Stimulated activated CD4-positive, alpha-beta T cell treated with anti-CD3 and anti-CD28 coated beads, Interleukin-1b, Interleukin-23, amount 100 ng/mL, for 4 hours (primary cell): ENCODE measurements around the gene OXCT1.
"Not testable (repeated sequence)": the region's sequence is repeated elsewhere in the genome, so short reads cannot be mapped to it uniquely, and the experiment has no call there.

Experiments used
- DNase-seq, 2 donors: peaks; one replicate each; pipeline ENCODE4 v3.0.0-alpha.2; 2020; ENCODE audit warnings: low read depth in 2 of 2

Gene OXCT1

DNA sequence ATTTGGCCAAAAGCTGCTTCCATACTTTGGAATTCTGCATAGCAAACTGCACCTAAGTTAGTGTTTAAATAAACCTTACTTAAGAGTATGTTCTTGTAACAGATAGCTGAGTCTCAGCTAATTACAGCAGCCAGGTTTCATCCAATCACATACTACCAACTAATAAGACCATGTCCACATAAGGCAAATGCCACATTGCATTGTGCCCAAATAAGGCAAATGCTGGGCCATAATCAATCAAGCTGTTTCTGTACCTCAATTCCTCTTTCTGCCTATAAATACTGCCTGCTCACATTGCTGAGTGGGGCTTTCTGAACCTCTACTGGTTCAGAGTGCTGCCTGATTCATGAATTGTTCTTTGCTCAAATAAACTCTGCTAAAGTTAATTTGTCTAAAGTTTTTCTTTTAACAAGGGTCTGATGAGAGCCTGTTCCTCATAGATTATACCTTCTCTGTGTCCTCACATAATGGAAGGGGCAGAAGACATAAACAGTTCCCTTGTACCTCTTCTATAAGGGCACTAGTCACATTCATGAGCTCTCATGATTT is 4.4 kb upstream of the OXCT1 start:
- no peak for DNase-seq

- no peak for DNase-seq
Observed at GRCh38 chr5:41871852-41872251, 1.6 kb upstream of the OXCT1 start.

DNA sequence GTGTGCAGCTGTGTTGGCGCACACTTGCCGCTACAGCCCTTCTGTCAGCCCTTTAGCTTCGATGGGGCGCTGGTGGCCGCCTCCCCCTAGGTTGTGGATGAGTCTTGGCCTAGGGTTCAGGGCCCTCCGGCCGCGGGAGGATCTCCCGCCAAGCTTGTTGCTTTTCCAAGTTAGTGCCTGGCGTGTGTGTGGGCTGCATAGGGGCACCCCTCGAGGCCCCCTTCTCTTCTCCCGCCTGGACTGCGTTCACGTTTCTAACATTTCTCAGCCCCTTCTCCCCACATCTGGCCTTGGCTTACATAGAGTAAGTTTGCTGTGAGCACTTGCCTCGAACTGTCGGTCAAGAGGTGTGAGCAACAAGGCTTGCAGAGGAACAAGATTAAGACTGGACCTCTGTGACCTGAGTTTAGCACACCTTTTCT is 413 bp upstream of the OXCT1 start:
- no peak for DNase-seq

GRCh38 chr5:41869151-41869723 is 988 bp downstream of the OXCT1 start:
- DNase-seq = no peak

GRCh38 chr5:41863871-41864486 is 6.2 kb downstream of the OXCT1 start:
- no peak for DNase-seq

- DNase-seq = no peak
Observed at GRCh38 chr5:41858890-41859289, 11.3 kb downstream of the OXCT1 start.

GRCh38 chr5:41857989-41858388 is 12.2 kb downstream of the OXCT1 start:
- DNase-seq = no peak

- DNase-seq = peak in 1 of 2 donors; percentile 58
Observed at GRCh38 chr5:41856644-41857491, 13.4 kb downstream of the OXCT1 start.

GRCh38 chr5:41852293-41852692 is 17.9 kb downstream of the OXCT1 start:
- no peak for DNase-seq

DNA sequence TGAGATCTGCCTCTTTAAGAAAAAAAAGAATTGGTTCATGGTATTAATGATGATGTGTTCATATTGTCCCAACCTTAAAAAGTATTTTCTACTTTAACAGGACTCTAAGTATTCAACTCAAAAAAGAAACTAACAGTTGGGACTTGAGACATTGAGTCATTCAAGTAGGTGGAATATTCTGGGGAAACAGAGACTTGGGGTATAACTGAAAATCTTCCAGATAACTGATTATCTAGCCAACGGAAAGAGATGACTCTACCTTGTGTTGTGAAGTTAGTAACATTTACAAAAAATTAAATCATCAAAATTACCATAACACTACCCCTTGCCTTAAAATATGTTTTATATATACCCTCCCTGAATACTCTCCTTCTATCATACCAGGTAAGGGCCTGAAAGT is 19.1 kb downstream of the OXCT1 start:
- DNase-seq = no peak

DNA sequence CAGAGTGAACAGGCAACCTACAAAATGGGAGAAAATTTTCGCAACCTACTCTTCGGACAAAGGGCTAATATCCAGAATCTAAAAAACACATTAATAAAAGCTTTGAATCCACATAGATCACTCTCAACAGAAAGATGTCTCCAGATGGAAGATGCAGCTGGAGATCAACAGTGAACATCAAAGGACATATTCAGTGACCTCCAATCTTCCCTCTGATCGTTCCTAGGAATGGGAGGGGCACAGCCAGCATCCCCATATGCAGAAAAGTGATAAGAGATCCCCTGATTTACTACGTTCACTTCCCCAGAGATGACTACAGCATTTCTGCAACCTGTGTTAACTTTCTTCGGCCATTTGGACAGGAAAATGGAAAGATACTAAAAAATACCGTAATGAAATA is 21.2 kb downstream of the OXCT1 start:
- no peak for DNase-seq

DNA sequence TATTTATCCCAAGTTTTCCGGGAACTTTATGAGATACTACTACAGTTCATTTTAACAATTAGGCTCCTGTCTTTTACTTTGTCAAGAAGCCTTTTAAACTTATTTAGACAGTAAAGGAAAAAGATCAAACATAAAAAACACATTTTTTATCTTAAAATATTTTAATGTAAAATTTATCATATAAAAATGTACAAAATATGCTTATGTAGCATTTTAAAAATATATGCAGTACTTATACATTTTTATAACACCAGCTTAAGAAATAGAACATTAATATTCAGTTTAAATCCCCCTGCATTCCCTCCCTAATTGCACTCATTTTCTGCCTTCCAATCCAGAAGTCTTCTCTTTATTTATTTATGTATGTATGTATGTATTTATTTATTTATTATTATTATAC is 24.5 kb downstream of the OXCT1 start:
- DNase-seq = not testable (repeated sequence)

- DNase-seq = no peak
Observed at GRCh38 chr5:41844502-41844901, 25.7 kb downstream of the OXCT1 start.

DNA sequence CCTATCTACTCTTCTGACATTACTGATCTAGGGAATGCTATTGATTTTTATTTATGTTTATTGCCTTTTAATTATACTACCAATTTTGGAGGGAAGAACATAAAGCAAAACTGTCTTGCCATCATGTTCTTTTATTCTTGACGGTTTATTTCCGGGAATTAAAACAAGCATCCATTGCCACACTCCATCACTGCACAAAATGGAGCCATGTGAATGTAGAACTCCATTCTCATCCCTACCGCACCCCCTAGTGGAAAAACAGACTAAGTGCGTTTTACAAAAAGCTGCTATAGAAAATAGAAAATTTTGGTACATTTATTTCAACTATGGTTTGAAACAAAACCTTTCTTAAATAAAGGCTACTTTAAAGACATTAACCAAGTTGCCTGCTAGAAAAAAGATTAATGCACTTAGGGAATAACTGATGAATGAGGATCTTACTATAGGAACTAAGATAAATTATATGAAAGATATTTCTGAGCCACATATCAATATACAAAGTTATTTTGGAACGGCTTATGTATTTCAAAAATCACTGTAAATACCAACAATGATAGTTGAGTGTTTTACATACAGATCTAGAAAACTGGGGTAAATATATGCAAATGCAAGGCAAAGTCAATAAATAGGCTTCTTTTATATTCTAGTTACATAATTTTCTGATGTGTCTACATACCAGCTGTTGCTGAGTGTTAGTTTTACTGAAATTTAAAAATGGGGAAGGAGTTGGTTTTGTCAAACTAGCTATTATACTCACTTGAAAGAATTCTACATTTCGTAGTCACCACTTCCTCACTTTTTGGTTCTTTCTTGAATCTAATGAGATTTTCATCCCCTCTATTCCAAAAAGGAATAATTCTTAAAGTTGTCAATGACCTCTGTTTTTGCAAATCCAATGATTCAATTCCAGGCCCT is 26.5 kb downstream of the OXCT1 start:
- DNase-seq = no peak

DNA sequence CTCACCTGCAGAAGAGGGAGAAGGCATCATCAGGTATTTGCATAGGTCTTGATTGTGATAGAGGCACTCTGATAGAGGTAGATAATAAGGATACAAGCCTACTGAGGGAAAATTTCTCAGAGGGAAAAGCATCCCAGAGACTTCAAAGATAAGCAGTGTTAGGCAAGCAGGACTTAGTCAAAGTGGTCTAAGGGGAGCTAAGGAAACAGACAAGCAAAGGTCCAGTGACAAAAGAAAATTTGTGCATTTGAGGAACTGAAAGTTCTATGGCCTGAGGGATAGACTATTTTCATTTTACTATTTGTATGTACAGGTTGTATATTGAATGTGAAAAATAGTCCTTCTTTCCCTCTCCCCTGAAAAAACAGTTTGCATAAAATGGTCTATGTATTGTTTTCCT is 27.4 kb downstream of the OXCT1 start:
- no peak for DNase-seq

- no peak for DNase-seq
Observed at GRCh38 chr5:41841325-41841724, 28.9 kb downstream of the OXCT1 start.

- no peak for DNase-seq
Observed at GRCh38 chr5:41840251-41840650, 30.0 kb downstream of the OXCT1 start.

DNA sequence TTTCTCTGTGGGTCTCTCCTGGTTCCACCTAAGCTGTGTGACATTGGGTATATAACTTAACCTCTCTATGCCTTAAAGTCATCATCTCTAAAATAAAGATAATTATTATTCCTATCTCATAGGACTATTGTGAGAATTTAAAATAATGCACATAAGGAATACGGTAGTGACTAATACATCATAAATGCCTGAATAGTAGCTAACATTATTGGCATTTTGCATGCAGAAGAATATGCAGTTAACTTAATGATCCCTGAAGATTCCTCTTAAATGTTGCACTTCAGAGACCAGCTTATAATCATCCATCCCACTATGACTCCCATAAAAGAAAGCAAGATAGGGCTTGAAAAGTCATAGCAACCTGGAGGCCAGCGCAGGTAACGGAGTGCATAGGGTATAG is 32.4 kb downstream of the OXCT1 start:
- no peak for DNase-seq

DNA sequence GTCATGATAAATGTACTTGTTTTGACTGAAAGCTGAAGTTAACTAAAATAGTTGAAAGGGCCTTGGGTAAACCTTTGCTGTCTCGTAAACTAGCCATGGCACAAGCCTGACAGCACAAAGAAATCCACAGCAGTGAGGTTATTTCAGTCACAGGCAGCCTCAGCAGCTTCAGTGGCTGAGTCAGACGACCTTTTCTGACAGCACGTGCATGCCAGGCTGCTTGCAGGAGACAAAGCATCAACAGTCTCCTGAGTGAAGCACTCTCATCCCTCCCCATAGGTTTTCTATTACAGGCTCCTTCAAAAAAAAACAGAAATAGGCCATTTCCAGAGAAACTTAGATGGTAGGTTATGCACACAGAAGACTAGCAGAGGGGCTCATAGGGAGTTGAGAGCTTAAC is 34.6 kb downstream of the OXCT1 start:
- no peak for DNase-seq

- no peak for DNase-seq
Observed at GRCh38 chr5:41834506-41834905, 35.7 kb downstream of the OXCT1 start.

- no peak for DNase-seq
Observed at GRCh38 chr5:41832430-41832829, 37.8 kb downstream of the OXCT1 start.

- no peak for DNase-seq
Observed at GRCh38 chr5:41831155-41831554, 39.1 kb downstream of the OXCT1 start.
